NCI-H2107 treated with DMSO at 0.1 percent for 48 hours (cell line): Measurements from ENCODE around the gene TNFRSF4.
"Not testable (repeated sequence)": the region's sequence is repeated elsewhere in the genome, so short reads cannot be mapped to it uniquely, and the experiment has no call there.

Source experiments
- DNase-seq: peaks from one replicate; lab custom pipeline; 2025; ENCODE audit not compliant: unreplicated experiment; lab: John Stamatoyannopoulos, UW

Gene TNFRSF4

DNA sequence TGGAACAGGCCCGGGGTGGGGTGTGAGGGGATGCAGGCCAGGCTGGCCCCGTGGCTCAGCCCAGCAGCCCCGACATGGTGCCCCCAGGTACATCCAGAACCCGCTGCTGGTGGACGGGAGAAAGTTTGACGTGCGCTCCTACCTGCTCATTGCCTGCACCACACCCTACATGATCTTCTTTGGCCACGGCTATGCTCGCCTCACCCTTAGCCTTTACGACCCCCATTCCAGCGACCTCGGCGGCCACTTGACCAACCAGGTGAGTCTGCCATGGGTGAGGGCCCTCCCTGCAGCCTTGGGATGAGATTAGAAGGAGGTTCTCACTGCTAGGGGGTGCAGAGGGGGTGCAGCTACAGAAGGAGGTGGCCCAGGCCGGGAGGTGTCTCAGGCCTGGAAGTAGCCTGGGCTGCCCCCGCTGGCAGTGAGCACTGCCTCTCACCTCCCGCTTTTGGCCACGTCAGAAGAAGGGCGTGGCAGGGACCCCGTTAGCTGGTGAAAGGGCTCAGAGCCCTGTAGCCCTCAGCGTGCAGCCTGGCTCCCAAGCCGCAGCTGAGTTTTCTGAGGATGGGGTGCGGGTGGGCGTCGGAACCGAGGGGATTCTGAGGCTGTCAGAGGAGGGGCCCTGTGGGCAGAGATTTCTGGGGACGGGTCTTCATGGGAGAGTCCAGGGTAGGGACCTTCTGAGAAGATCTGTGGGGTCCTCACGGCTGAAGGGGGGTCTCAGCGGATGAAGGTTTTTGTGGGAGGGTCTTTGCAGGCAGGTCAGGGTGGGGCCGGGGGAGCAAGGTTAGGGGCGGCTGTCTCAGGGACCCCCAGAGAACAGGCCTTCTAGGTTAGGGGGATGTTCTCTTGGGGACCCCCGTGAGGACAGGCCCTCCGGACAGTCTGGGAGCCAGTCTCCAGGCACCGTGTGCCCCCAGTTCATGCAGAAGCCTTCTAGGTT, 29.8 kb downstream of the TNFRSF4 start:
- DNase-seq, result no peak

DNA sequence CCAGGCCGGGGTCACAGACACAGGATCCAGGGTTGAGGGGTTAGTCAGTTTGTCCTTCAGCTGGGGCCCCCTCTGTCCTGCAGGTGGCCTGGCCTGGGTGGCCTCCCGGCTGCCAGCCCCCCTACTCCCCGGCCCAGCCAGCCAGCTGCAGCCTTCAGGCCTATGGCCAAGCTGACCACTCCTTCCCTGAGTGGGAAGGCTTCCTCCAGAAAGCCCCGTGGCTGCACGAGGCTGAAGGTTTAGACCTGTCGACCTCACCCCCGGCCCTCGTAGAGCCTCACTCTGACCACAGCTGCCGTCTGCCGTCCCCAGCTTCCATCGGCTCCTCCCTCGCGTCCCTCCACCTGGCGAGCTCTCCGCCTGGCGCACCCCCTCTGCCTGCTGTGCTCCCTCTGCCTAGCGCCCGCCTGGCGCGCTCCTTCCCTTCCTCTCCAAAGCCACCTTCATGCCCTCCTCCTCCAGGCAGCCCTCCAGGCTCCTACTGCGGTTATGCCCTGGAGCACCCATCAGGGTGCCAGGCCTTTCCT, 30.7 kb downstream of the TNFRSF4 start:
- DNase-seq, result no peak

- DNase-seq, result no peak
Observed at GRCh38 chr1:1182491-1183220, 31.3 kb downstream of the TNFRSF4 start.

- DNase-seq, result no peak
Observed at GRCh38 chr1:1181938-1182410, 32.0 kb downstream of the TNFRSF4 start.

DNA sequence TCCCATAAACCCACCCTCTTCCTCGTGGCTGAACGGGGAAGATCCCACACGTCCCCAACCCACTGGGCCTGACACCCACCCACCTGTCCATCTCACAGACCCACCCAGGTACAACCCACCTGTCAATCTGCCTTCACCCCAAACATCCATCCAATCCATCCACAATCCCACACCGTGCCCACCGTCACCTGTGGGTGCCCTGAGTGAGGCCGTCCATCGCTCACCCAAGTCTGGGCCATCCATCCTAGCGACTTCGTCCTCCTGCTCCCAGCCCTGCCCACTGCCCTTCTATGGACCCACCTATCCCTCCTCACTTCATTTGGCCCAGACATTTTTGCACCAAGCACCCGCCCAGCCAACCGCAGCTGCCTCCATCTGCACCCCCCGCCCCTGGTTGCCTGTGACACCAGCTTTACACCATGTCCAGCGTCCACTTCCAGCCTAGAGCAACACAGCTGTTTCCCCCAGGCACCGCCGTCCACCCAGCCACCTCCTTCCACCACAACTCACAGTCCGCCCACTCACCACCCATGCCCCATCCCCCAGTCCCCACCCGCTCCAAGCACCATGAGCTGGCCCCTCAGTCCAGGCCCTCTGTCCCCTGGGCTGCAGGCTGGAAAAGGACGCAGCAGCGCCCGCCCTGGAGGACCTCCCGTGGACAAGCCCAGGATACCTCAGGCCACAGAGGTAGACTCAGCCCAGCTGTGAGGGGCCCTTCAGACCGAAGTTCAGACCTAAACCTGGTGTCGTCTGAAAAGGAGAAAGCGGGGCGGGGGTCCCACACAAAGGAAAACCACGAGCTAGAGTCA, 32.6 kb downstream of the TNFRSF4 start:
- no peak for DNase-seq

- no peak for DNase-seq
Observed at GRCh38 chr1:1179983-1180861, 33.7 kb downstream of the TNFRSF4 start.

DNA sequence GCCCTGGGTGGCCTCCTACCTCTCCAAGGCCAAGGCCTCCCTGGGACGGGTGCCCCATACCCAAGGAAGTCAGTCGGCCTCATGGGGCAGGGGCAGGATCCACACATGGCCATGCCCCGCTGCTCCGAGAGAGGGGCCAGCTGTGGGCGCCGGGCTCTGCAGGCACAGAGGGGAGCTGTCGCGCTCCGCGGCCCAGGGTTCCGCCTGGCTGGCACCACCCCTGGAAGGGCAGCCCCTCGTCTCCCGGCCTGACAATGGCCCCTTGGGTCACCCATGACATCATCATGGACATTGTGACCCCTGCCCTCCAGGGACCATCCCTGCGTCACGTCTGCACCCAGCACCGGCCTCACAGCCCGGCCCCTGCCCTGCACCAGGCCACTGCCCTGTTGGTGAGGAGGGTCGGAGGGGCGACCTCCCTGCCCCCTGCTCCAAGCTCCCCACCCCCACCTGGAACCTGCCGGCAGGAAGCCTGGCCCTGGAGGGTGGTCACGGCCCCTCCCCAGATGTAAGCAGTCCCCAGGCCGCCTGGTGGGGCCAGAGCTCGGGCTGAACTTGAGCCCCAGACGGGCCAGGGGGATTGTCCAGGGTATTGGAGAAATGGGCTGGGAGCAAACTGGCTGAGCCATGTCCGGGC, 34.5 kb downstream of the TNFRSF4 start:
- DNase-seq, result no peak

GRCh38 chr1:1178794-1179331, 35.1 kb downstream of the TNFRSF4 start:
- DNase-seq, result no peak

DNA sequence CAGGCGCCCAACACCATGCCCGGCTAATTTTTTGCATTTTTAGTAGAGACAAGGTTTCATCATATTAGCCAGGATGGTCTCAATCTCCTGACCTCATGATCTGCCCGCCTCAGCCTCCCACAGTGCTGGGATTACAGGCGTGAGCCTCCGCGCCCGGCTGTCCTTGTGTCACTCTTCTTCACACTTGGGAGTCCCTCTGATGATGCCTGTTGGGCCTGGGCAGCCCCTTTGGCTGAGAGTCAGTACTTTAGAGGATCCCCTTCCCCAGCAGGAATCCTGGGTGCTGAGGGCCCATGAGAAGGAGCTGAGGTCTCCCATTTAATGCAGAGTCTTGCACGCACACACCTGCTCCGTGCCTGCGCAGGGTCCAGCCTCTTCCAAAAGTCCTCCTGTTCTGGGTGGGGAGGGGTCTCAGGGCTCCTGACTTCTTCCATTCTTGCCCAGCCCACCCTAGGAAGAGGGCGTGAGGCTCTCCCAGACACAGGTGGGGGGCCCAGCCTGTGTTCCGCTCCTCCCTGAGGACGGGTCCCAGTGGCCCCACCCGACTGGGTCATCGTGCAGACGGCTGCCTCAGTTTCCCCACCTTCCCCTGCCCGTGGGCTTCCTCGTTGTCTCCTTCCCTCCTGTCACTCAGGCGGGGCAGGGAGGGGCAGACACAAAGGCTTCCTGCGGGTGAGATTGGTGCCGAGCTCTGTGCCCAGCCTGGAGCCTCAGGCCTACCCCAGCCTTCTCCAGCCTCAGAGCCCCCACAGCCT, 36.3 kb downstream of the TNFRSF4 start:
- DNase-seq, result no peak

DNA sequence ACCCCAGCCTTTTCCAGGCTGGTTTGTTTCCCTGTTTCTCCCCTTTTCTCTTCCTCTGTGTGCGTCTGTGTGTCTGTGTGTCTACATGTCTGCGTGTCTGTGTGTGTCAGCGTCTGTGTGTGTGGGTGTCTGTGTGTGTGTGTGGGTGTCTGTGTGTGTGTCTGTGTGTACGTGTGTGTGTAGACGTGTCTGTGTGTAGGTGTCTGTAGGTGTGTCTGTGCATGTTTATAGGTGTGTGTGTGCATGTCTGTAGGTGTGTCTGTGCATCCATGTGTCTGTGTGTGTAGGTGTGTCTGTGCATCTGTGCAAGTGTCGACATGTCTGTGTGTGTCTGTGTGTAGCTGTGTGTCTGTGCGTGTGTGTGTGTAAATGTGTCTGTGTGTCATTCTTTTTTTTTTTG, 37.0 kb downstream of the TNFRSF4 start:
- DNase-seq, result no peak

- DNase-seq, result not testable (repeated sequence)
Observed at GRCh38 chr1:1176063-1176761, 37.7 kb downstream of the TNFRSF4 start.

DNA sequence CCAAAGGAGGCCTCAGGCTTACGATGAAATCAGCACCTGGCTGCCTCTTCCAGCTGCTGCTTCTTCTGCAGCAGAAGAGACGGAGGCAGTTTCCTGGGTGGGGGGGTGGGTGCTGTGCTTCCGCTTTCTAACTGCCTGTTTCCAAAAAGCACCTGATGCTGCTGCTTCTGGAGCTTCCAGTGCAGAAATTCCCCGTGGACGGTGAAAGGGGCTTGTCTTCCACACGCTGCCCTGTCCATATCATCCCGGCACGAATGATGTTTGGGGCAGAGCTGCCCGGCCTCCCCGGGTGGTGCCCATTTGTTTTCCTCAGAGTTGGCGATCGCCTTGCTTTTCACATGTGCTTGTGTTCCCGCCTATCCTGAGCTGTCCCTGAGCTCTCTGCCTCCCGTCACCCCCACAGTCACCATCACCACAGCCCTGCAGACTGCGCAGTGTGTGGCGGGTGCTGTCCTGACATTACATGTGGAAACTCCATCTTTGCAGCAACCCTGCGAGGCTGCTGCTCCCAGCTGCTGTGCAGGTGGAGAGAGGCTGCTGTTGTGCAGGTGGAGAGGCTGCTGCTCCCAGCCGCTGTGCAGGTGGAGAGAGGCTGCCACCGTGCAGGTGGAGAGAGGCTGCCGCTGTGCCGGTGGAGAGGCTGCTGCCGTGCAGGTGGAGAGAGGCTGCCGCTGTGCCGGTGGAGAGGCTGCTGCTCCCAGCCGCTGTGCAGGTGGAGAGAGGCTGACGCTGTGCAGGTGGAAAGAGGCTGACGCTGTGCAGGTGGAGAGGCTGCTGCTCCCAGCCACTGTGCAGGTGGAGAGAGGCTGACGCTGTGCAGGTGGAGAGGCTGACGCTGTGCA, 38.5 kb downstream of the TNFRSF4 start:
- DNase-seq, result no peak

DNA sequence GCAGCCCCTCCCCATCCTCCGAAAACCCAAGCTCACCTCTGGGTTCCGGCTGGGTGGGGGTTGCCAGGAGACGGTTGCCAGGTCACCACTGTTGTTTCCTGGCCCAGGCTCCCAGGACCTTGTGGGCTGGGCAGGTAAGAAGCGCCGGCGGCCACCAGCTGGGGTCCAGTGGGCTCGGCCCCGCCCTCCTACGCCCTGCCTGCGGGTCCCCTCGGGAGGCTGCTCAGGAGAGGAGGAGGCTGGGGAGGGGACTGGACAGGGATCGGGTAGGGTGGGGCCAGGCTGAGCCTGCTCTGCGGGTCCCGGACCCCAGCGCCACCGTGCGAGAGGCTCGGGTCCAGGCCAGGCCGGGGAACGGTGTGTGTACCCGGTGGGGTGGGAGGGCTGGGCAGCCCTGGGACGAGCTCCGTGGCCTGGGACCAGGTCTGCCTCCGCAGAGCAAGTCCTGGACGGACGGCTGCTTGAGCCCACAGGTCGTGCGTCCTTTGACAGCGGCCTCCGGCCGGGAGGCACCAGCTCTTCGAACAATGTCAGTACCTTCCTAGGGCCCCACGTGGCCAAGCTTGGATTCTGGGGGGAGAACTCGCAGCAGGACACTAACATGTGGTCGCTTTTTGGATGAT, 40.0 kb downstream of the TNFRSF4 start, which contains the start of gene TTLL10:
Gene TTLL10, plus strand, starts transcription at position 88 of the 623 bp plus-strand sequence. CDS start 5,336 bp downstream, outside the sequence.
- DNase-seq, result no peak

GRCh38 chr1:1173061-1173792, 40.7 kb downstream of the TNFRSF4 start:
- no peak for DNase-seq

- no peak for DNase-seq
Observed at GRCh38 chr1:1171546-1172340, 42.2 kb downstream of the TNFRSF4 start.
